ENCODE data around the gene UBA3.

Gene UBA3

DNA sequence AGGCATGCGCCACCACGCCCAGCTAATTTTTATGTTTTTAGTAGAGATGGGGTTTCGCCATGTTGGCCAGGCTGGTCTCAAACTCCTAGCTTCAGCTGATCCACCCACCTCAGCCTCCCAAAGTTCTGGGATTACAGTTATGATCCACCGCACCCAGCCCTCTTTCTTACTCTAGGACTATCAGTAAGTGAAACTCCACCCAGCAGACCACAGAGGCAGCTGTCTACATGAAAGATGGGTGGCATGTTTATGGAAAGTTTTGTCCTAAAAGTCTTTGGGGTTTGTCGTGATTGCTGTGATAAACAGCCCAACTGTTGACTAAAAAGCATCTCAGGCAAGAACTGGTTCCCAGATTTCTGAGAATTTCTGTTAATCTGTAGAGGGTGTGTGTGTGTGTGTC, 15.5 kb upstream of the UBA3 start:
- Histone ChIP-seq H3K79me2 (ENCODE audit: control insufficient read depth, low read length) (peaks cover 2% of the 10 kb centered on the region), H3K4me1 (ENCODE audit: control insufficient read depth, low read length) (peaks cover 33% of the 10 kb centered on the region), H3K36me3 (ENCODE audit: control insufficient read depth, low read length) (no peaks in the 10 kb centered on the region), H3K27me3 (ENCODE audit: control insufficient read depth, low read length) (no peaks in the 10 kb centered on the region), H3K9me3 (ENCODE audit: control insufficient read depth, insufficient read depth, low read length) (no peaks in the 10 kb centered on the region), H3K9me2 (replicated peaks; ENCODE audit: control insufficient read depth, low read length) (no peaks in the 10 kb centered on the region), H3K27ac (ENCODE audit: low read depth, low read length) (no peak overlapping the region), H3K4me2 (ENCODE audit: low read length) (no peak overlapping the region), H3K4me3 (ENCODE audit: low read length) (no peak overlapping the region), H3F3A (ENCODE audit: control insufficient read depth, insufficient read depth) (no peaks in the 10 kb centered on the region), H4K20me1 (ENCODE audit: control insufficient read depth, insufficient read depth, low read depth, low read length) (no peaks in the 10 kb centered on the region)
- no peak for TF ChIP-seq CTCF (IDR thresholded peaks at IDR 0.05; ENCODE audit: low read depth, low read length, poor library complexity, severe bottlenecking)
- no peak for TF ChIP-seq EZH2phosphoT487 (IDR thresholded peaks at IDR 0.05; ENCODE audit: borderline replicate concordance, low read length)

DNA sequence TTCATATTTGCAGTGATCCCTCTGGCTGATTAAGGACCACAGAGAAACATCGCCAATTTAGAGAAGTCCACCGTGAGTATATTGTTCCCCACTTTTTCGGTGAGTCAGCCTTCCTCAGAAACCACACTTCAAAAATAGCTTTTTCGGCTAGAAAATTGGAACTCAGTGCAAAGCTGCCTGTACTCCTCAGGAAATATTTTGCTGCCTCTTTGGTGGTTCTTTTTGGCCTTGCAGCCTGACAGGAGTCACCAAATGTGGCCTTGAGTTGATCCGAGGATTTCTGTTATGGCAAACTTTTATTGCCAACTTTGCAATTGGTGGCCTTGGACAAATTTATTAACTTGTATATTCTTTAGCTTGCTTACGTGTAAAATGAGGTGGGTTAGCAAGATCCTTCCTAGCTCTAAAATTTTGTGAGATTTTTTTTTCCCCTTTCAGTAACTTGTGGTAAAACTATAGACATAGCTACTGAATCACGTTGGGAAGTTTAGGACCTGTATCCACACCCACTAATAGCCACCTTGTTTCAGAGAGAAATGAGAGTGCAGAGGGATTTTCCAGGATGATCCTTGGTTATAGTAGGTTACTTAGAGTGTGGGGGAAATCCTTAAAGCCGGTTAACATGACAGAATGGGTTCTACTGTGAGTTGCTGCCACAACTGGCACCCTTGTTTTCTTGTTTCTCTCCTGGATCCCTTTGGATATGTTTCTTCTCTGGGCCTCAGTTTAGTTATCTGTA, 14.5 kb upstream of the UBA3 start:
- peaks cover 11% of the 10 kb centered on the region for H3K79me2 ChIP-seq (ENCODE audit: control insufficient read depth, low read length)
- no peaks in the 10 kb centered on the region for H3F3A ChIP-seq (ENCODE audit: control insufficient read depth, insufficient read depth)
- H3K4me2 ChIP-seq (ENCODE audit: low read length) = 0 out of 2 replicates have a peak overlapping the region, but pooled peaks have one; percentile 19
- H3K4me1 ChIP-seq (ENCODE audit: control insufficient read depth, low read length) = peaks cover 43% of the 10 kb centered on the region
- H3K27ac ChIP-seq (ENCODE audit: low read depth, low read length) = no peak overlapping the region
- H3K9me2 ChIP-seq (replicated peaks; ENCODE audit: control insufficient read depth, low read length) = no peaks in the 10 kb centered on the region
- no peaks in the 10 kb centered on the region for H3K9me3 ChIP-seq (ENCODE audit: control insufficient read depth, insufficient read depth, low read length)
- no peak overlapping the region for H3K4me3 ChIP-seq (ENCODE audit: low read length)
- no peaks in the 10 kb centered on the region for H3K36me3 ChIP-seq (ENCODE audit: control insufficient read depth, low read length)
- TF ChIP-seq EZH2phosphoT487 (IDR thresholded peaks at IDR 0.05; ENCODE audit: borderline replicate concordance, low read length) = no peak
- no peak for TF ChIP-seq CTCF (IDR thresholded peaks at IDR 0.05; ENCODE audit: low read depth, low read length, poor library complexity, severe bottlenecking)
- H4K20me1 ChIP-seq (ENCODE audit: control insufficient read depth, insufficient read depth, low read depth, low read length) = no peaks in the 10 kb centered on the region
- H3K27me3 ChIP-seq (ENCODE audit: control insufficient read depth, low read length) = no peaks in the 10 kb centered on the region

DNA sequence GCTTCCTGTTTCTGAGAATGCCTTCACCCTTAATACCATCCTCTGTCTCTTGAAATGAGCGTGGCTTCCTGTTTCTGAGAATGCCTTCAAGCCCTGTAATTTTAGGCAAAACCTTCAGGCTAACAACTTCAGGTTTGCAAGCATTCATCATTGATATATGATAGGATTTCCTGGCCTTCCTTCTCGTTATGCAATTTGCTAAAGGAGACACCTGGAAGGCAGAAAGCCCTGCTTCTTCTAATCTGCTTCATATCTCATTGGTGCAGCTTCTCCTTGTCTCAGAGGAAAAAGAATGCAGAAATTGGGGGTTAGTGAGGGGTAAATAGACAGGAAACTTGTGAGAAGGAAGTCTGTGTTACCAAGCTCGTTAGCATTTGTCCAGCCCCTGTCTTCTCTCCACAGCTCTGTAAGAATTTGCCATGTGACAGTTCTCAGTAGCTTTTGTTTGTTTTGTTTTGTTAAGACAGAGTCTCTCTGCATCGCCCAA, 11.9 kb upstream of the UBA3 start:
- peaks cover 4% of the 10 kb centered on the region; the same call in 1 of the 2 replicates for H3F3A ChIP-seq (ENCODE audit: control insufficient read depth, insufficient read depth)
- peak overlapping the region; percentile 45 for H3K27ac ChIP-seq (ENCODE audit: low read depth, low read length)
- H3K9me3 ChIP-seq (ENCODE audit: control insufficient read depth, insufficient read depth, low read length) = no peaks in the 10 kb centered on the region
- H3K79me2 ChIP-seq (ENCODE audit: control insufficient read depth, low read length) = peaks cover 22% of the 10 kb centered on the region
- no peaks in the 10 kb centered on the region for H3K27me3 ChIP-seq (ENCODE audit: control insufficient read depth, low read length)
- TF ChIP-seq EZH2phosphoT487 (IDR thresholded peaks at IDR 0.05; ENCODE audit: borderline replicate concordance, low read length) (no peak), CTCF (IDR thresholded peaks at IDR 0.05; ENCODE audit: low read depth, low read length, poor library complexity, severe bottlenecking) (no peak)
- no peaks in the 10 kb centered on the region for H3K9me2 ChIP-seq (replicated peaks; ENCODE audit: control insufficient read depth, low read length)
- H3K4me3 ChIP-seq (ENCODE audit: low read length) = peak overlapping the region; percentile 34
- H3K36me3 ChIP-seq (ENCODE audit: control insufficient read depth, low read length) = no peaks in the 10 kb centered on the region
- H4K20me1 ChIP-seq (ENCODE audit: control insufficient read depth, insufficient read depth, low read depth, low read length) = no peaks in the 10 kb centered on the region
- H3K4me2 ChIP-seq (ENCODE audit: low read length) = peak overlapping the region; percentile 56
- H3K4me1 ChIP-seq (ENCODE audit: control insufficient read depth, low read length) = peaks cover 67% of the 10 kb centered on the region
